Retinal pigment epithelial cell (primary cell): ENCODE data around the gene IL25.
"Not testable (repeated sequence)": the region's sequence is repeated elsewhere in the genome, so short reads cannot be mapped to it uniquely, and the experiment has no call there.

Experiments used
- DNase-seq: peaks from one replicate; pipeline ENCODE4 v3.0.0-alpha.2; 2010; ENCODE audit warnings: low read depth
- H3K4me3 ChIP-seq: 2 replicates; pipeline ENCODE4 v1.5.1; 2011; ENCODE audit warnings: mild to moderate bottlenecking, low read length, control low read depth, moderate library complexity
- CTCF ChIP-seq: conservative IDR thresholded peaks from 2 replicates; pipeline ENCODE4 v1.5.1; 2011; ENCODE audit warnings: low read depth, low read length, control low read depth, inconsistent platforms

Gene IL25

GRCh38 chr14:23392613-23393012 lies 20.0 kb downstream of the IL25 start:
- no peak for TF ChIP-seq CTCF
- no peak overlapping the region for H3K4me3 ChIP-seq

GRCh38 chr14:23396126-23396525 lies 23.5 kb downstream of the IL25 start:
- TF ChIP-seq CTCF: no peak
- DNase-seq: no peak
- no peak overlapping the region for H3K4me3 ChIP-seq

More at GRCh38 chr14:23392613-23393012, 20.0 kb downstream of the IL25 start:
- DNase-seq: no peak

- TF ChIP-seq CTCF: no peak
- no peak for DNase-seq
- no peak overlapping the region for H3K4me3 ChIP-seq
Observed at GRCh38 chr14:23396781-23397407, 24.3 kb downstream of the IL25 start.

- TF ChIP-seq CTCF: no peak
- DNase-seq: no peak
- H3K4me3 ChIP-seq: no peak overlapping the region
Observed at GRCh38 chr14:23398348-23398747, 25.7 kb downstream of the IL25 start.

- H3K4me3 ChIP-seq: no peak overlapping the region
- DNase-seq: no peak
- TF ChIP-seq CTCF: no peak
Observed at GRCh38 chr14:23399136-23399535, 26.5 kb downstream of the IL25 start.

- no peak for TF ChIP-seq CTCF
- no peak for DNase-seq
- H3K4me3 ChIP-seq: no peak overlapping the region
Observed at GRCh38 chr14:23399591-23399990, 27.0 kb downstream of the IL25 start.

GRCh38 chr14:23400496-23401149 lies 28.0 kb downstream of the IL25 start:
- H3K4me3 ChIP-seq, DNase-seq: not testable (repeated sequence)

GRCh38 chr14:23401291-23401690 lies 28.7 kb downstream of the IL25 start:
- no peak overlapping the region for H3K4me3 ChIP-seq
- no peak for DNase-seq
- no peak for TF ChIP-seq CTCF
